ENCODE data around the gene CDC25B. TPM values are rescaled to one million over a fixed set of nuclear protein-coding genes. Genes with fewer than 3 reads are reported as not detected.
"Not testable (repeated sequence)": the region's sequence is repeated elsewhere in the genome, so short reads cannot be mapped to it uniquely, and the experiment has no call there.

Gene CDC25B
- polyA plus RNA-seq, 1 donor = 122 TPM

DNA sequence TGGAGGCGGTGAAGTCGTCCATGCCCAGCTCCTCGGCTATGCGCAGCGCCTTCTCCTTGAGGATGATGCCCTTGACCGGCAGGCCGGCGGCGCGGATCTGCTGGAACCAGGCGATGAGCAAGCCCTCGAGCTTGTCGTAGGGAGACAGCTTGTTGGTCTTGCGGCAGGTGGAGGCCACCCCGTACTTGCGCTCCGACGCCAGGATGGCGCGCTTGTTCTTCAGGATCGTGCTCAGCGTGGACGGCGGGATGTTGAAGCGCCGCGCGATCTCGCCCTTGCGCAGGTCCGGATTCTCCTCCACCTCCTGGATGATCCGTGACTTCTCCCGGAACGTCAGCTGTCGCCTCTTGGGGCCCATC lies 10.0 kb upstream of the CDC25B start:
- peak; percentile 68 for DNase-seq

DNA sequence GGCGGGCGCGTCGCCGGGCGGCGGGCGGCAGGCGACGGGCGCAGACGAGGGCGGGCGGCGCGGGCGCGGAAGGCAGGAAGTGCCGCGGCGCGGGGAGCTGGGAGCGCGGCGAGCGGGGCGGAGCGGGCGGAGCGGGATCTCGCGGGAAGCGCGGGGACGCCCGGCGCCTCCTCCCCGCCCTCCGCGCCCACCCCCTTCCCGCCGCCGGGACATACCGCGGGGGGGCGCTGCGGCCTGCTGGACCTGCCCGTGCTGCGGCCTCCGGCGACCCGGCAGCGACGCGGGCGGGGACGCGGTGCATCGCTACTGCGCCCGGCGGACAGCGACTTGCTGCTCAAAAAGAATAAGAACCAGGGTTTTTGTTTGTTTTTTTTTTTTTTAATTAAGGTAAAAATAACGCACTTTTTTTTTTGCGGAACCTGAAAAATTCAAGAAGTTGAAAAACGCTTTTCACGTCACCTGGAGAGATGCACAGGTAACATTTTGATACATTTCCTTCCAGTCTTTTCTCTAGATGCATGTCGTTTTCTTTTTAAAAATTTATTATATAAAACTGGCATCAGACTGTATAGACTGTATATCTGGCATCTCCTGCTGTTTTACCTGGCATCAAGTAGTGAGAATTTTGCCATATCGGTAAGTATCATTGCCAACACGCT lies 9.3 kb upstream of the CDC25B start, which contains the start of gene CENPB:
Gene CENPB, minus strand, starts transcription at position 76 of the 659 bp plus-strand sequence. CDS start 257 bp downstream, outside the sequence.
- DNase-seq = peak; percentile 93

DNA sequence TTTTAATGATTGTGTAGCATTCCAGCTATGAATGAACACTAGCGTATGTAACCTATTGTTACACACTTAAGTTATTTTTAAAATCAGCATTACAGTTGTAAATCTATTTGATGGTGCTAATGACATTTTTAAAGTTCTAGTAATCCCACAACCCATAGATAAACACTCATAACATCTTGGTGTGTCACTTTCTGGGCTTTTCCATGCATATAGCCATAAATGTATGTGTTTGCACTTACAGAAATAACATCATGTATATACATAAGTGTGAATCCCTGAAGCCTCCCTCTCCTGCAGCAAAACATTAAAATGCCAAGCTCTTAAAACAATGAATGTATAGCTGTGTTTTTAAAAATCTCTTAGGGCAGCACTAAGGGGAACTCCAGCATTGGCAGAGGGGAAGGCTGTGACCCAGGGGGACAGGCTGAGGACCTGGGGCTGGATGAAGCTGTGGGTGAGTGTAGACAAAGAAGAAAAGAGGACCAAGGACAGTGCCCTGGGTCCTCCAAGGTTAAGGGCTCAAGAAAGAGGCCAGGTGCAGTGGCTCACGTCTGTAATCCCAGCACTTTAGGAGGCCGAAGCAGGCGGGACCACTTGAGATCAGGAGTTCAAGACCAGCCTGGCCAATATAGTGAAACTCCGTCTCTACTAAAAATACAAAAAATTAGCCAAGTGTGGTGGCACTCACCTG lies 8.6 kb upstream of the CDC25B start:
- no peak for DNase-seq

DNA sequence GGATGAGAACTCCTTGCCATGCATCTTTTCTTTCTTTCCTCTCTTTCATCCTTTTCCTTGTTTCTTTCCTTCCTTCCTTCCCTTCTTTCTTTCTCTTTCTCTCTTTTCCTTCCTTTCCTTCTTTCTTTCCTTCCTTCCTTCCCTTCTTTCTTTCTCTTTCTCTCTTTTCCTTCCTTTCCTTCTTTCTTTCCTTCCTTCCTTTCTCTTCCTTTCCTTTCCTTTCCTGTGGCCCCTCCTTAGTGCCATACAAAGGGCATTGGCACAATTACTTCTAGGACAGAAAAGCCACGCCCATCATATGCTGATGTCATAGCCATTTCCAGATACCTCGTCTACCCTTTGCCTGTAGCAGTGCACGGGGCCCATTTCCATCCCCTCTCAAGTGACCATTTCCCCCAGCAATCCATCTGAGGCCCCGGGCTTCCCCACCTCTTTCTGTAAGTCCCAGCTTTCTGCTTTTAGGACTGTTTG lies 7.4 kb upstream of the CDC25B start:
- no peak for DNase-seq

DNA sequence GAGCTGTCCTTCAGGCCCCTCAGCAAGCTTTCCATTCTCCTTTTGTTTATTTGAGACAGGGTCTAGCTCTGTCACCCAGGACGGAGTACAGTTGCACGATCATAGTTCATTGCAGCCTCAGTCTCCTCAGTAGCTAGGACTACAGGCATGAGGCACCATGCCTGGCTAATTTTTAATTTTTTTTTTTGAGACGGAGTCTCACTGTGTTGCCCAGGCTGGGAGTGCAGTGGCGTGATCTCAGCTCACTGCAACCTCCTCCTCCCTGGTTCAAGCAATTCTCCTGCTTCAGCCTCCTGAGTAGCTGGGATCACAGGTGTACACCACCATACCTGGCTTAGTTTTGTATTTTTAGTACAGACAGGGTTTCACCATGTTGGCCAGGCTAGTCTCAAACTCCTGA lies 6.9 kb upstream of the CDC25B start:
- DNase-seq = not testable (repeated sequence)

DNA sequence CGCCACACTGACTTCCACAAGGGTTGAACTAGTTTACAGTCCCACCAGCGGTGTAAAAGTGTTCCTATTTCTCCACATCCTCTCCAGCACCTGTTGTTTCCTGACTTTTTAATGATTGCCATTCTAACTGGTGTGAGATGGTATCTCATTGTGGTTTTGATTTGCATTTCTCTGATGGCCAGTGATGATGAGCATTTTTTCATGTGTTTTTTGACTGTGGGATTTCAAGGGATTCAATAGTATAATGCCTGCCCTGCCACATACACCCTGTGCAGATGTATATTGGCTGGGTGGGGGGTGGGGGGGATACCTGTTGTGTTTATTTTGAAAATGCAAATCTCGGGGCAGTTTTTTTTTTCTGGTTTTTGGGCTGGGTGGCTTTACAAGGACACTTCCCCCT lies 1.9 kb upstream of the CDC25B start:
- not testable (repeated sequence) for DNase-seq

DNA sequence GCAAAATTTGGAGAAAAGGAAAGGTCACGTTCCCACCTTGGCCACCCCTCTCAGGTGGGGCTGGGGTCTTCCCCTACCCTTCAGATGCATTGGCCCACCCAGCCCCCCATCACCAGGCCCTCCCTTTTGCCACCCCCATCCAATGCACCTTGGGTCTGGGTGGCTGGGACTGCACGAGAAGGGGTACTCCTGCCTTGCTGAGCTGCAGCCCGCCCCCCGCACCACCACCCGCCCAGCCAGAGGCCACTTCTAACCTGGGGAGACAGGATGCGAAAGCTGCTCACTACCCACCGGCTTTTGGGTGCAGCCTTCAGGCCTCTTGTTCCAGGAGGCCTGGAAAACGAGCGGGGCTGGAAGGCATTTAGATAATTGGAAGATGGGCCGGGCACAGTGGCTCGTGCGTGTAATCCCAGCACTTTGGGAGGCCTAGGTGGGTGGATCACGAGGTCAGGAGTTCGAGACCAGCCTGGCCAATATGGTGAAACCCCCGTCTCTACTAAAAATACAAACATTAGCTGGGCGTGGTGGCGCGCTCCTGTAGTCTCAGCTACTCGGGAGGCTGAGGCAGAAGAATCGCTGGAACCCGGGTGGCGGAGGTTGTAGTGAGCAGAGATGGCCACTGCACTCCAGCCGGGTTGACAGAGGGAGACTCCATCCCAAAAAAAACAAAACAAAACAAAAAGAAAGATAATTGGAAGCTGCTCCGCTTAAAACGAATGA lies 1.2 kb upstream of the CDC25B start:
- no peak for DNase-seq

DNA sequence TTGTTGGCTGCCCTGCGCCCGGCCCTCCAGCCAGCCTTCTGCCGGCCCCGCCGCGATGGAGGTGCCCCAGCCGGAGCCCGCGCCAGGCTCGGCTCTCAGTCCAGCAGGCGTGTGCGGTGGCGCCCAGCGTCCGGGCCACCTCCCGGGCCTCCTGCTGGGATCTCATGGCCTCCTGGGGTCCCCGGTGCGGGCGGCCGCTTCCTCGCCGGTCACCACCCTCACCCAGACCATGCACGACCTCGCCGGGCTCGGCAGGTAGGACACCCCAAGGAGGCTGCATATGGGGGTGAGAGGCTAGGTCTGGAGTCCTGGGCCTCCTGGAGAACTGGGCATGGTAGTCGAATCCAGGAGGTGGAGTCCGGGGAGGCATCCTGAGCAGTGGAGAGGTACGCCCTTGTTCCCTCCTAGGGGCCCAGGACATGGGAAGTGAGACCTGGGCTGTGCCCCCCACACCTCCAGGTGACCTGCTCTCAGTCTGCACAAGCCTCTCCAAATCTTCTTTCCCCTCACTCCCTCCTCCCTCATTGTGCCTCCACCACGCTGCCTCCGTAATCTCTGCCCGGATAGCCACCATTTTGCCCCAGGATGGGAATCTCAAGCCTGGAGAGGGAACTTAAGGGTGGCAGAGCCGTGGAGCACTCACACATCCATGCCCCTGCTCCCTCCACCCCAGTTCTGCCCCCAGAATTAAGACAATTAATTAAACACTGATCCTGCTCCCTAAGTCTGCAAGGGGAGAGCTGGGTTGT lies 541 bp downstream of the CDC25B start:
- no peak for DNase-seq

DNA sequence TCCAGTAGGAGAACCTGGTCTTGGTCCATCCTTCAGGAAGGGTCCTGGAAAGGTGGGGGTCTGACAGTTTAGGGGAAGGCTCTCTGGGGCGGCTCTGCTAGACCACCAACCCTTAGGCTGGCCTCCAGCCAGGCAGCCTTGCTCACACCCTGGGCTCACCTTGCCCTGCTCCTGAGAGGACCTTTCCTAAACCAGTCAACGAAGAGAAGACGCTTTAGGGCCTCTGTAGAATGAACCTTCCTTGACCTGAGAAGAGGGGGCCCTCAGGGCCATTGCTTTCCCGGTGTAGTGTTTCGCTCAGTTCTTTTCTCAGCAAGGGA lies 1.1 kb downstream of the CDC25B start:
- DNase-seq = no peak

DNA sequence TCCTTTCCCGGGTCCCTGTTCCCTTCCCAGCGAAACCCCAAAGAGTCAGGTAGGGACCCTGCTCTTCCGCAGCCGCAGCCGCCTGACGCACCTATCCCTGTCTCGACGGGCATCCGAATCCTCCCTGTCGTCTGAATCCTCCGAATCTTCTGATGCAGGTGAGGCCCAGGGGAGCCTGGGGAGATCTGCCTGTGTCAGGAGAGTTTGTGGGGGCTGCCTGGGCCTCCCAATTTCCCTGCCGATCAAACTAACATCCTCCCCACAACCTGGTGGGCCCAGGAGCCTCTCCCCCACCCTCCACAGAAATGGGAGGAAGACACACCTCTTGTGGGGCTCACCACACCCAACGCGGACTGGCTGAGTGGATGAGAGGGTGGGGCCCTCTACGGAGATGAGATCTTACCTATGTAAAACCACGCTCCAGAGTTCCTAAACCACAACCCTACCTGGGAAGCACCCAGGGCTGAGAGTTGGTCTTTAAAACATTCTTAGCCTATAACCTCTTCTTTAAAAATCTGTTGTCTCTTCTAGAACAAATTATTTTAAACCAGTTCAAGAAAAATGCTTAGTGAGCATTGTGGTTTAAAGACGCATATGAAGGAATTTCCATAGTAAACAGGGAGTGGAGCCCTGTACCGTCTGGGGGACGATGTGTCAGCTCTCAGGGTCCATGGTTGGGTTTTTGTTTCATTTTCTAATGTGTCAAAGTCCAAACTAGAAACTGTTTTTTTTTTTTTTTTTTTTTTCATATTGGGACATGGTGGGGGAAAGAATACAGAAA lies 1.7 kb downstream of the CDC25B start:
- DNase-seq = no peak

DNA sequence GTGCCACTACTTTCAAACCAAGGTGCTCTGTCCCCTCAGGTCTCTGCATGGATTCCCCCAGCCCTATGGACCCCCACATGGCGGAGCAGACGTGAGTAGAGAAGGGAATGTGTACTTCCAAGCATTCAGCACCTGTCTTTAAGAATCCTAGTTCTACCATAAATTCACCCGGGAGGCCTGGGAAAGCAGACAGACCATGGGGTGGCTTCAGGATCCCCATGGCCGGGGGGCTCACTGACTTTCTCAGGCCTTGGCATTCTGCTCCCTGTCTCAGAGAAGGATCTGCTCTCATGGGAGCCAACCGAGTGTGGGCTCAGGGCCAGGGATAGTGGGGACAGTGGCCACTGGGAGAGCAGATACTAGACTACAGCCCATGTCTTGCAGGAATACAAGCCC lies 2.3 kb downstream of the CDC25B start:
- no peak for DNase-seq

DNA sequence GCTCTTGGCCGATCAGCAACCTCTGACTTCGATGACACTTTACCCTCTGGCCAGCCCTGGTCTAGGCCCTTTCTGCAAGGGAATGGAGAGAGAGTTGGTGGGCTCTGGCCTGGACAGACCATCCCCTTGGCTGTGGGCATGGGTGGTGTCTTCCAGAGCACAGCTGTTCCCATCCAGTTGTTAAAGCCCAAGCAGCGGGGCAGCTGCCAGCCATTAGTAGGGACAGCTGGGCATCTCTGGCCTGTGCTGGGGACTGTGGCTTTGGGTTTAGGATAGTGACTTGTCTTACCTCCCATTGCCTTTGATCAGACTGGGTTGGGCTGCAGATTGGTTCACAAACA lies 2.8 kb downstream of the CDC25B start:
- no peak for DNase-seq

DNA sequence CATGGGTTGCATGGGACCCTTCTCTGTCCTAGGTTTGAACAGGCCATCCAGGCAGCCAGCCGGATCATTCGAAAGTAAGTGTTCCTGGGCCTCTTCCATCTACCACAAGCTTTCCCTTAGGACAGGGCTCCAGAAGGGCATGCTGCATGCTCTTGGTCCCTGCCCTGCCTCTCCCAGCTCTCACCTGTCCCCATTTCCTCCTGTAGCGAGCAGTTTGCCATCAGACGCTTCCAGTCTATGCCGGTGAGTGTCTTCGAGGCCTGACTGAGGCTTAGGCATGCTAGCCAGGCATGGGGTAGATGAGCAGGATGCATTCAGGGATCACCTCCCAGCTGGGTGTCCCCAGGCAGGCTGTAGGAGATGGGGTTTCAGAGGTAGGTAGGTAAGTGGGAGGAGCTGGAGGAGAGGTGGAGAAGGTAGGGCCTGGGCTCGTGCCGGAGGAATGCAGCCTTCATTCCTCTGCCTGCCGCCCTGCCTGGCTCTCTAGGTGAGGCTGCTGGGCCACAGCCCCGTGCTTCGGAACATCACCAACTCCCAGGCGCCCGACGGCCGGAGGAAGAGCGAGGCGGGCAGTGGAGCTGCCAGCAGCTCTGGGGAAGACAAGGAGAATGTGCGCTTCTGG lies 4.3 kb downstream of the CDC25B start:
- DNase-seq = no peak

DNA sequence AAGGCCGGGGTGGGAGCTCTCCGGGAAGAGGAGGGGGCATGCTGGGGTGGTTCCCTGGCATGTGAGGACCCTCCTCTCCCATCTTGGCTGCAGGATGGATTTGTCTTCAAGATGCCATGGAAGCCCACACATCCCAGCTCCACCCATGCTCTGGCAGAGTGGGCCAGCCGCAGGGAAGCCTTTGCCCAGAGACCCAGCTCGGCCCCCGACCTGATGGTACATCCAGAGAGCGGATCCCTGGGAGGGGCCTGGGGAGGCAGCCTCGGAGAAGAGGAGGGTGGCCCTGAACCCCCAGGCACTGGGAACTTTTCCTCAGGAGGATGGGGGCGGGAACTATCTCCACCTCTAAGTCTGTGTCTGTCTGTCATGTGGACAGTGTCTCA lies 4.8 kb downstream of the CDC25B start:
- no peak for DNase-seq

DNA sequence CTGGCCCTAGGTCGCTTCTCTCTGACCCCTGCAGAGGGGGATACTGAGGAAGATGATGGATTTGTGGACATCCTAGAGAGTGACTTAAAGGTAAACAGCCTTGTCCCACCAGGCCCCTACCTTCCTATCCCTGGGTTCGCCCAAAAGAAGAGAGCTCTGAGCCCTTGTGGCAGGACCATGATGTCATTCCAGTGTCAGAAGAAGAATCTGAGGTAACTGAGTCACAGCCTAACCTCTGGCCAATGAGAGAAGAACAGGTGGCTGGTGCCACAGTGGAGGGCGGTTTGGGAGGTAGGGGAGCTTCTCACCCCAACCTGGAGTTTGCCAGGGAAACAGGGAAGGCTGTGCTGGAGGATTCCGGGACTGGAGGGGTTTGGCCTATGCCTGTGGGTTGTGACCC lies 5.2 kb downstream of the CDC25B start:
- DNase-seq = no peak

DNA sequence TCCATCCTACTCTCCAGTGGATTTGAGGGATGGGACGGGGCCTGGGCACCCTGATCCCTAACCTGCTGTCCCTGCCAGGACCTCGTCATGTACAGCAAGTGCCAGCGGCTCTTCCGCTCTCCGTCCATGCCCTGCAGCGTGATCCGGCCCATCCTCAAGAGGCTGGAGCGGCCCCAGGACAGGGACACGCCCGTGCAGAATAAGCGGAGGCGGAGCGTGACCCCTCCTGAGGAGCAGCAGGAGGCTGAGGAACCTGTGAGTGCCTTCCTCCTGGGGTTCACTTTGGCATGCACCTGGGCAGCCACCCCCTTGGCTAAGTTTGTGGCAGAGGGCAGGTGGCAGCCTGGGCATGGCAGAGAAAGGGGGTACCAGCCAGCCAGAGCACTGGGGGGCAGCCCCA lies 5.7 kb downstream of the CDC25B start:
- DNase-seq = no peak

DNA sequence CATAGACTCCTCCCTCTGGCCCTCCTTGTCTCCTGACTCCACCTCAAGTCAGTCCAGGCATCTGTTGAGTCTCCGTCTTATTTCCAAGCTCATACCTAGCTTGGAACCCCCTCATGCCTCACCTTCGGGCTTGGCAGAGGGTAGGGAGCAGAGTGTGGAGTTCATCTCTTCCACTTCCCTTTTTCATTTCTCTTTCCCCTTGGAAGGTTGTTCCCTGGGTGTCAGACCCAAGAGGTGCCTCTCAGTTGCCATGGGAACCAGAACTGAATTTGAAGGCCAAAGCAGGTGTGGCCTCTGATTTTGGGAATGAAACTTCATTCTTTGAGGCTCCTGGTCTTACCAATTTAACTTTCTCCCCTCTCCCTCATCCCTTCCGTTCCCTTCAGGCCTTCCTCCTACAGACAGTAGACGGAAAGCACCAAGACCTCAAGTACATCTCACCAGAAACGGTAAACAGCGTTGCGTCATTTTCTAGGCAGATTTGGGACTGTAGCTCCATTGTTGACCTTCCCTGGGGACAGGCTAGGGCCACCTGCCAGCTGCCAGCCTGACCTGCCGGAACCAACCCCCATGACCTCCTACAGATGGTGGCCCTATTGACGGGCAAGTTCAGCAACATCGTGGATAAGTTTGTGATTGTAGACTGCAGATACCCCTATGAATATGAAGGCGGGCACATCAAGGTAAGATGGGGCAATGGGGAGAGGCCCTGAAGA lies 6.6 kb downstream of the CDC25B start:
- DNase-seq = no peak

DNA sequence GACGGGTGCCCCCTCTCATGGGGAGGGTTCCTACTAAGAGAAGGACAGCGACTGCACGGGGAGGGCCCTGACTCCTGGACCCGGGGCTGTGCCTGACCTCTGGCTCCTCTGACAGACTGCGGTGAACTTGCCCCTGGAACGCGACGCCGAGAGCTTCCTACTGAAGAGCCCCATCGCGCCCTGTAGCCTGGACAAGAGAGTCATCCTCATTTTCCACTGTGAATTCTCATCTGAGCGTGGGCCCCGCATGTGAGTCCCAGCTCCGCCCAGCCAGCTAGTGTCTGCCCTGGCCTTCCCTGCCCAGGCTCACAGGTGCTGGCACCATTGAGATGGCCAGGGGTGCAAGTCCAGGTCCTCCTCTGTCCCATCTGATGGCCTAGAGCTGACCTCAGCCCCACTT lies 7.2 kb downstream of the CDC25B start:
- DNase-seq = no peak

DNA sequence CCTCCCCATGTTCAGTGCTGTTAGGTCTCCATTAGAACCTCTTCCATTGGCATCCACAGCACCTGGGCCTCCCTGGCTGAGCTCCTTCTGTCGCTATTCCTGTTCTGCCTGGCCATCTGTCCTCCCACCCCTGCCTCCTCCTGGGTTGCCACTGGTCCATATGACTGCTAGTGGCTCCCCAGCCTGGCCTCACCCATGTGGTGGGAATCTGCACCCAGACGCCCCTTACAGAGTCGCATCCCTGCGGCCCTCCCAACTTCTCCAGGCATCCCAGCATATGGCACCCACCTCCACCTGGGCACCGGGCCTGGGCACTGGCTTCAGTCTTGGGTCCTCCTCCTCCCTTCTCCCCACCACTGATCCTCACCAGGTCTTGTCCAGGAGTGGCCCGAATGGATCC lies 7.7 kb downstream of the CDC25B start:
- no peak for DNase-seq

DNA sequence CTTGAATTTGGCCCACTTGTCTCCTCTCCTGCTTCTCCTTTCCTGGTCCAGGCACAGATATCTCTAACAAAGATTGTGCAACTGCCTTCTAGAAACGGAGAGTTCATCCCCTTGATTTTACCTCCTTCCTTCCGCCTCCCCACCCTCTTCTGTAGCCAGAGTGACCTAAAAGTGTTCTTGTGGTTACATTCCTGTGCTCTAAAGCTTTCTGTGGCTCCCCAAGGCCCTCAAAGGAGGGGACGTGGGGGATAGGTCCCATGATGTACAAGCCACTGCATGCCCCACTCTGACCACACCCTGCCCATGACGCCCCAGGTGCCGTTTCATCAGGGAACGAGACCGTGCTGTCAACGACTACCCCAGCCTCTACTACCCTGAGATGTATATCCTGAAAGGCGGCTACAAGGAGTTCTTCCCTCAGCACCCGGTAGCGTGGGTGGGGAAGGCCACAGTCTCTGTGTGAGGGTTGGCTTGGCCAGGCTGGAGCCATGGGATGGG lies 8.2 kb downstream of the CDC25B start:
- no peak for DNase-seq

DNA sequence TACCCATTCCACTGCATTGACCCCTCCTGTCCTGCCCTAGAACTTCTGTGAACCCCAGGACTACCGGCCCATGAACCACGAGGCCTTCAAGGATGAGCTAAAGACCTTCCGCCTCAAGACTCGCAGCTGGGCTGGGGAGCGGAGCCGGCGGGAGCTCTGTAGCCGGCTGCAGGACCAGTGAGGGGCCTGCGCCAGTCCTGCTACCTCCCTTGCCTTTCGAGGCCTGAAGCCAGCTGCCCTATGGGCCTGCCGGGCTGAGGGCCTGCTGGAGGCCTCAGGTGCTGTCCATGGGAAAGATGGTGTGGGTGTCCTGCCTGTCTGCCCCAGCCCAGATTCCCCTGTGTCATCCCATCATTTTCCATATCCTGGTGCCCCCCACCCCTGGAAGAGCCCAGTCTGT lies 8.7 kb downstream of the CDC25B start:
- DNase-seq = no peak
